ENCODE measurements around the gene PIP5K1C. TPM values are rescaled to one million over a fixed set of nuclear protein-coding genes. Genes with fewer than 3 reads are reported as not detected.
A peak's percentile ranks its signal among the peaks of the same experiment; 100 is the strongest.

PIP5K1C gene
- total RNA-seq, 1 experiment from 2014 or later = 34.0 TPM

DNA sequence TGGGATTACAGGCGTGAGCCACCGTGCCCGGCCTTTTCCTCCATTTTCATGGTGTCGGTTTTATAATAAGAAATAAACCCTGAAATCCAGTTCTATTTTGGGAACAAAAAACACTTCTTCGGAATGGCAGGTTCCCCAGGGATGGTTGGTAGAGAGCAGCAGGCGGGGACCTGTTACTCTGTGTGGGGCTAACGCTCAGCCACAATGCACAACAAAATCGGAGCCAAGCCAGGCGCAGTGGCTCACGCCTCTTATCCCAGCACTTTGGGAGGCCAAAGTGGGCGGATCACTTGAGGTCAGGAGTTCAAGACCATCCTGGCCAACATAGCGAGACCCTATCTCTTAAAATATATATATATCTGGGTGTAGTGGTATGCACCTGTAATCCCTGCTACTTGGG, 99.2 kb downstream of the PIP5K1C start:
- Mint-ChIP-seq H3K27ac (no peak overlapping the region), H3K4me1 (no peaks in the 10 kb centered on the region), H3K4me3 (no peak overlapping the region), H3K9me3 (no peaks in the 10 kb centered on the region), H3K27me3 (ENCODE audit: low read depth) (no peaks in the 10 kb centered on the region), H3K36me3 (no peaks in the 10 kb centered on the region)
- DNase-seq (ENCODE audit: low spot score) (no peak), ATAC-seq (no peak)
- CTCF ChIA-PET = interaction anchor here (2.5 kb wide), 1 partner anchor 15 kb away, joined by 16 read pairs; the partner anchor contains the start of gene GIPC3
- TF ChIP-seq CBFB (CRISPR knock-in tag; IDR thresholded peaks at IDR 0.05; ENCODE audit: low read depth) (no peak), FOXK1 (CRISPR knock-in tag; IDR thresholded peaks at IDR 0.05) (no peak), ATF1 (CRISPR knock-in tag; IDR thresholded peaks at IDR 0.05) (no peak), NFYB (CRISPR knock-in tag; conservative IDR thresholded peaks at IDR 0.05; ENCODE audit: low read depth) (no peak), TEAD4 (CRISPR knock-in tag; IDR thresholded peaks at IDR 0.05) (no peak), EMX1 (CRISPR knock-in tag; IDR thresholded peaks at IDR 0.05) (no peak), NFATC4 (CRISPR knock-in tag; IDR thresholded peaks at IDR 0.05) (no peak), RELA (CRISPR knock-in tag; IDR thresholded peaks at IDR 0.05; ENCODE audit: borderline replicate concordance) (no peak)
- TF ChIP-seq, protein P1, sequence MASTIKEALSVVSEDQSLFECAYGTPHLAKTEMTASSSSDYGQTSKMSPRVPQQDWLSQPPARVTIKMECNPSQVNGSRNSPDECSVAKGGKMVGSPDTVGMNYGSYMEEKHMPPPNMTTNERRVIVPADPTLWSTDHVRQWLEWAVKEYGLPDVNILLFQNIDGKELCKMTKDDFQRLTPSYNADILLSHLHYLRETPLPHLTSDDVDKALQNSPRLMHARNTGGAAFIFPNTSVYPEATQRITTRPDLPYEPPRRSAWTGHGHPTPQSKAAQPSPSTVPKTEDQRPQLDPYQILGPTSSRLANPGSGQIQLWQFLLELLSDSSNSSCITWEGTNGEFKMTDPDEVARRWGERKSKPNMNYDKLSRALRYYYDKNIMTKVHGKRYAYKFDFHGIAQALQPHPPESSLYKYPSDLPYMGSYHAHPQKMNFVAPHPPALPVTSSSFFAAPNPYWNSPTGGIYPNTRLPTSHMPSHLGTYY (CRISPR knock-in tag; IDR thresholded peaks at IDR 0.05) = no peak
- TF ChIP-seq, protein P2, sequence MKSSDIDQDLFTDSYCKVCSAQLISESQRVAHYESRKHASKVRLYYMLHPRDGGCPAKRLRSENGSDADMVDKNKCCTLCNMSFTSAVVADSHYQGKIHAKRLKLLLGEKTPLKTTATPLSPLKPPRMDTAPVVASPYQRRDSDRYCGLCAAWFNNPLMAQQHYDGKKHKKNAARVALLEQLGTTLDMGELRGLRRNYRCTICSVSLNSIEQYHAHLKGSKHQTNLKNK (CRISPR knock-in tag; IDR thresholded peaks at IDR 0.05) = no peak
- POLR2A ChIA-PET = no interaction called here

DNA sequence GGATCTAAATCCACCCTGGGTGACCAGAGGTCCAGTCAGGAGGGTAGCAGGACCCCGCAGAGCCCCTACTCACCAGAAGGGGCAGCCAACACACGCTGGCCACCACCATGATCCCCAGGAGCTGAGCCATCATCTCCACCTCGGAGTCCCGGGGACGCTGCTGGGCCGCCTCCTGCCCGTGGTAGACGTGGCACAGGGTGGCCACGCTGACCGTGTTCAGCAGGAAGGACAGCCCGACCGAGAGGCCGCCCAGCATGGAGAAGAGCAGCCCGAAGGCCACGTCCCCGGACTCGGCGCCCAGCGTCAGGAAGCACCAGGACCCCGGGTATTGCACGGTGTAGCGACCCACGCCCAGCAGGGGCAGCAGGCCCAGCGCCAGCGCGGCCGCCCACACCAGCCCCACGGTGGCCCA, 100.5 kb downstream of the PIP5K1C start:
- Mint-ChIP-seq H3K4me1 (no peaks in the 10 kb centered on the region), H3K27me3 (ENCODE audit: low read depth) (0 out of 2 replicates have a peak, but pooled peaks cover 2% of the 10 kb centered on the region), H3K27ac (no peak overlapping the region), H3K9me3 (no peaks in the 10 kb centered on the region), H3K4me3 (no peak overlapping the region), H3K36me3 (no peaks in the 10 kb centered on the region)
- ATAC-seq (peak; percentile 92), DNase-seq (ENCODE audit: low spot score) (peak; percentile 72)
- TF ChIP-seq ZNF219 (CRISPR knock-in tag; IDR thresholded peaks at IDR 0.05; ENCODE audit: borderline replicate concordance) = no peak
- TF ChIP-seq, protein P3, sequence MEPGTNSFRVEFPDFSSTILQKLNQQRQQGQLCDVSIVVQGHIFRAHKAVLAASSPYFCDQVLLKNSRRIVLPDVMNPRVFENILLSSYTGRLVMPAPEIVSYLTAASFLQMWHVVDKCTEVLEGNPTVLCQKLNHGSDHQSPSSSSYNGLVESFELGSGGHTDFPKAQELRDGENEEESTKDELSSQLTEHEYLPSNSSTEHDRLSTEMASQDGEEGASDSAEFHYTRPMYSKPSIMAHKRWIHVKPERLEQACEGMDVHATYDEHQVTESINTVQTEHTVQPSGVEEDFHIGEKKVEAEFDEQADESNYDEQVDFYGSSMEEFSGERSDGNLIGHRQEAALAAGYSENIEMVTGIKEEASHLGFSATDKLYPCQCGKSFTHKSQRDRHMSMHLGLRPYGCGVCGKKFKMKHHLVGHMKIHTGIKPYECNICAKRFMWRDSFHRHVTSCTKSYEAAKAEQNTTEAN (CRISPR knock-in tag; IDR thresholded peaks at IDR 0.05) = no peak
- TF ChIP-seq, protein P4, sequence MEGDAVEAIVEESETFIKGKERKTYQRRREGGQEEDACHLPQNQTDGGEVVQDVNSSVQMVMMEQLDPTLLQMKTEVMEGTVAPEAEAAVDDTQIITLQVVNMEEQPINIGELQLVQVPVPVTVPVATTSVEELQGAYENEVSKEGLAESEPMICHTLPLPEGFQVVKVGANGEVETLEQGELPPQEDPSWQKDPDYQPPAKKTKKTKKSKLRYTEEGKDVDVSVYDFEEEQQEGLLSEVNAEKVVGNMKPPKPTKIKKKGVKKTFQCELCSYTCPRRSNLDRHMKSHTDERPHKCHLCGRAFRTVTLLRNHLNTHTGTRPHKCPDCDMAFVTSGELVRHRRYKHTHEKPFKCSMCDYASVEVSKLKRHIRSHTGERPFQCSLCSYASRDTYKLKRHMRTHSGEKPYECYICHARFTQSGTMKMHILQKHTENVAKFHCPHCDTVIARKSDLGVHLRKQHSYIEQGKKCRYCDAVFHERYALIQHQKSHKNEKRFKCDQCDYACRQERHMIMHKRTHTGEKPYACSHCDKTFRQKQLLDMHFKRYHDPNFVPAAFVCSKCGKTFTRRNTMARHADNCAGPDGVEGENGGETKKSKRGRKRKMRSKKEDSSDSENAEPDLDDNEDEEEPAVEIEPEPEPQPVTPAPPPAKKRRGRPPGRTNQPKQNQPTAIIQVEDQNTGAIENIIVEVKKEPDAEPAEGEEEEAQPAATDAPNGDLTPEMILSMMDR (IDR thresholded peaks at IDR 0.05) = peak; percentile 43
- TF ChIP-seq NFYB (CRISPR knock-in tag; conservative IDR thresholded peaks at IDR 0.05; ENCODE audit: low read depth) = no peak
- ChIA-PET CTCF (interaction anchor here (0.6 to 2.5 kb wide), 18 partner anchors 8 to 123 kb away, joined by 3 to 16 read pairs (median 4); partner anchors contain the start of genes CACTIN and GIPC3), POLR2A (no interaction called here)

DNA sequence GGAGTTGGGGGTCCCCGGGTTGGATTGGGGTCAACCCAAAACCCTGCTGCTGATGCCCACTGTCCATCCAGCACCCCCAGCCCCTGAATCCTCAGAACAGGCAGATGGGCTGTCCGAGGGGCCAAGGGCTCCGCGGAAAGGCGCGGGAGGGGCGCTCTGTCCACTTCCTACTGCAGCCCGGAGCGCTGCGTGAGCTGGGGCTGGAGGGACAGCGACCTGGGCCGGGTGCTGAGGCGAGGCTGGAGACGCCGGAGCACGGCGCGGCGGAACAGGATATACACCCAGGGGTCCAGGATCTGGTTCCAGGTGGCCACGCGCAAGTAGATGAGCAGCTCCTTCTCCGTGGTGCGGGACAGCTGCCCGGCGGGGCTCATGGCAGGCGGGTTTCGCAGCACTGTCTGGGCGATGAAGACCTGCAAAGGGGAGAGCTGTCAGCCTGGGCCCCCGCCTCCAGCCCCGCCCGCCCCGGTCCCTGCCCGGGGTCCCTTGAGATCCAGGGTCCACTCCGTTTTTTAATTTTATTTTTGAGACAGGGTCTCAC, 104.7 kb downstream of the PIP5K1C start:
- Mint-ChIP-seq H3K4me3 (no peak overlapping the region), H3K27ac (no peak overlapping the region), H3K27me3 (ENCODE audit: low read depth) (peaks cover 23% of the 10 kb centered on the region), H3K9me3 (peaks cover 13% of the 10 kb centered on the region), H3K36me3 (no peaks in the 10 kb centered on the region), H3K4me1 (no peaks in the 10 kb centered on the region)
- ATAC-seq (no peak), DNase-seq (ENCODE audit: low spot score) (no peak)
- ChIA-PET POLR2A (no interaction called here), CTCF (interaction anchor here (0.9 to 1.1 kb wide), 2 partner anchors 71 to 166 kb away, joined by 3 read pairs; no protein-coding TSS in a partner anchor)
- TF ChIP-seq NFATC4 (CRISPR knock-in tag; IDR thresholded peaks at IDR 0.05) (no peak), SMAD4 (CRISPR knock-in tag; IDR thresholded peaks at IDR 0.05) (no peak), OVOL2 (CRISPR knock-in tag; IDR thresholded peaks at IDR 0.05; ENCODE audit: borderline replicate concordance) (no peak), GRHL2 (CRISPR knock-in tag; IDR thresholded peaks at IDR 0.05; ENCODE audit: insufficient replicate concordance, severe bottlenecking) (no peak), FOXK1 (CRISPR knock-in tag; IDR thresholded peaks at IDR 0.05) (no peak), ETV6 (CRISPR knock-in tag; IDR thresholded peaks at IDR 0.05) (no peak), HMGA2 (CRISPR knock-in tag; IDR thresholded peaks at IDR 0.05) (no peak), ZNF232 (CRISPR knock-in tag; IDR thresholded peaks at IDR 0.05) (no peak), EMX1 (CRISPR knock-in tag; IDR thresholded peaks at IDR 0.05) (no peak)
- TF ChIP-seq, protein P5, sequence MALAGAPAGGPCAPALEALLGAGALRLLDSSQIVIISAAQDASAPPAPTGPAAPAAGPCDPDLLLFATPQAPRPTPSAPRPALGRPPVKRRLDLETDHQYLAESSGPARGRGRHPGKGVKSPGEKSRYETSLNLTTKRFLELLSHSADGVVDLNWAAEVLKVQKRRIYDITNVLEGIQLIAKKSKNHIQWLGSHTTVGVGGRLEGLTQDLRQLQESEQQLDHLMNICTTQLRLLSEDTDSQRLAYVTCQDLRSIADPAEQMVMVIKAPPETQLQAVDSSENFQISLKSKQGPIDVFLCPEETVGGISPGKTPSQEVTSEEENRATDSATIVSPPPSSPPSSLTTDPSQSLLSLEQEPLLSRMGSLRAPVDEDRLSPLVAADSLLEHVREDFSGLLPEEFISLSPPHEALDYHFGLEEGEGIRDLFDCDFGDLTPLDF (CRISPR knock-in tag; IDR thresholded peaks at IDR 0.05) = no peak
- TF ChIP-seq, protein P1 (CRISPR knock-in tag; IDR thresholded peaks at IDR 0.05) = no peak
